ENCODE data around the gene KRABD2.

KRABD2 gene

DNA sequence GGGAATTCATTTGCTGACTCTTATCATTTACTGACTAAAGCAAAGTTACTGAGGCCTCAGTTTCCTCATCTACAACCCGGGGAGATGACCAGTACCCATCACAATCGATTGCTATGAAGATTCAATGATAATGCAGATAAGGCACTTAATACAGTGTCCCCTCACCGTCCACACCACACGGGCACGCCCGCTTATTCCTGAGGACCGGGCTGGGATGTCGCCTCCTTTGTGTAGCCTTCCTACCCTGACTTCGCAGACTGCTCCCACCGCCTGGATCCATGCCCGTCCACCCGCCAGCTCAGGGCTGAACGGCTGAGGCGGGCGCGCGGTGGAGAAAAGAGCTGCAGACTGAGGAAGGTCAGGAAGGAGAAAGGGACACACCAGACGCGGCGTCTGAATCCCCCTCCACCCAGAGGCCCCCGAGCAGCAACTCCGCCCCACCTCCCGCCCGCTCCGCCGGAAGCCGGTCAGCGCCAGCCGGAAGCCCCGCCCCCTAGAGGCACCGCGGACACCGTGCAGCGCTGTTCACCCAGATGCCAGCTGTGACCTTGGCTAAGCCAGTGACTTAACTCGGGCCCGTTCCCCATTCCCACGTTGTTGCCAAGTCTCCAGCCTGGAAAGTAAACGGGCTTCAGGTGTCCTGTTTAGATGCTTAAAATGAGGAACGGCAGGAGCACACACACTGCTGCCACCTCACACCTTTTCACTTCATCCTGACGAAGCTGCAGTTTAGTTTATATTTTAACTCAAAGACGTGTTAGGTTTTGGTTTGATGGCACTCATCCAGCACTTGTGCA, at the start of gene KRABD2:
KRABD2 (minus strand) TSS at position 434 of the 797 bp plus-strand sequence.
- Mint-ChIP-seq H3K27ac (peak within 1 kb of the TSS; percentile 97), H3K9me3 (no peaks in the 10 kb centered on the region), H3K4me3 (peak within 1 kb of the TSS; percentile 82), H3K4me1 (peaks cover 32% of the 10 kb centered on the region), H3K27me3 (ENCODE audit: low read depth) (no peaks in the 10 kb centered on the region), H3K36me3 (peaks cover 28% of the 10 kb centered on the region)
- DNase-seq (ENCODE audit: low spot score in 2 of 2, unreplicated experiment in 2 of 2), result peak; percentile 82 to 92
- TF ChIP-seq, protein P1, sequence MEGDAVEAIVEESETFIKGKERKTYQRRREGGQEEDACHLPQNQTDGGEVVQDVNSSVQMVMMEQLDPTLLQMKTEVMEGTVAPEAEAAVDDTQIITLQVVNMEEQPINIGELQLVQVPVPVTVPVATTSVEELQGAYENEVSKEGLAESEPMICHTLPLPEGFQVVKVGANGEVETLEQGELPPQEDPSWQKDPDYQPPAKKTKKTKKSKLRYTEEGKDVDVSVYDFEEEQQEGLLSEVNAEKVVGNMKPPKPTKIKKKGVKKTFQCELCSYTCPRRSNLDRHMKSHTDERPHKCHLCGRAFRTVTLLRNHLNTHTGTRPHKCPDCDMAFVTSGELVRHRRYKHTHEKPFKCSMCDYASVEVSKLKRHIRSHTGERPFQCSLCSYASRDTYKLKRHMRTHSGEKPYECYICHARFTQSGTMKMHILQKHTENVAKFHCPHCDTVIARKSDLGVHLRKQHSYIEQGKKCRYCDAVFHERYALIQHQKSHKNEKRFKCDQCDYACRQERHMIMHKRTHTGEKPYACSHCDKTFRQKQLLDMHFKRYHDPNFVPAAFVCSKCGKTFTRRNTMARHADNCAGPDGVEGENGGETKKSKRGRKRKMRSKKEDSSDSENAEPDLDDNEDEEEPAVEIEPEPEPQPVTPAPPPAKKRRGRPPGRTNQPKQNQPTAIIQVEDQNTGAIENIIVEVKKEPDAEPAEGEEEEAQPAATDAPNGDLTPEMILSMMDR (IDR thresholded peaks at IDR 0.05; ENCODE audit: unreplicated experiment), result peak; percentile 27

DNA sequence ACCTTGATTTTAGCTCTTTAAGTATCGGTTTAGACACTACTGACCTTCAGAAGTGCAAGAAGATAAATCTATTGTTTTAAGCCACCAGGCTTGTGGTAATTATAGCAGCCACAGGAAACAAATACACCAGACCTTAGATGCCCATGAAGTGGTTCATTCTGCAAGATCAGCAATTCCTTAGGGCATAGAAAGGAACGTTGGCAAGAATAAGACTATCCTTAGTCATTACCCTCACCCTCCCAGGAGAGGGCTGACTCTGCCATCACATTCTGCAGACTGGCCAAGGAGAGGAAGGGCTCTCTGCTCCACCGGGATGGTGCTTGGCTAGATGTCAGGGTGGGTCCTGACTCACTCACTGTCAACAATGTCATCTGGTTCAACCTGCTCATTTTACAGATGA, 45.1 kb upstream of the KRABD2 start:
- Mint-ChIP-seq H3K4me3 (no peak overlapping the region), H3K27me3 (ENCODE audit: low read depth) (peaks cover 28% of the 10 kb centered on the region), H3K9me3 (peaks cover 3% of the 10 kb centered on the region), H3K27ac (no peak overlapping the region), H3K4me1 (no peaks in the 10 kb centered on the region), H3K36me3 (no peaks in the 10 kb centered on the region)
- no peak for DNase-seq (ENCODE audit: low spot score in 2 of 2, unreplicated experiment in 2 of 2)
- TF ChIP-seq, protein P1 (IDR thresholded peaks at IDR 0.05; ENCODE audit: unreplicated experiment), result no peak

DNA sequence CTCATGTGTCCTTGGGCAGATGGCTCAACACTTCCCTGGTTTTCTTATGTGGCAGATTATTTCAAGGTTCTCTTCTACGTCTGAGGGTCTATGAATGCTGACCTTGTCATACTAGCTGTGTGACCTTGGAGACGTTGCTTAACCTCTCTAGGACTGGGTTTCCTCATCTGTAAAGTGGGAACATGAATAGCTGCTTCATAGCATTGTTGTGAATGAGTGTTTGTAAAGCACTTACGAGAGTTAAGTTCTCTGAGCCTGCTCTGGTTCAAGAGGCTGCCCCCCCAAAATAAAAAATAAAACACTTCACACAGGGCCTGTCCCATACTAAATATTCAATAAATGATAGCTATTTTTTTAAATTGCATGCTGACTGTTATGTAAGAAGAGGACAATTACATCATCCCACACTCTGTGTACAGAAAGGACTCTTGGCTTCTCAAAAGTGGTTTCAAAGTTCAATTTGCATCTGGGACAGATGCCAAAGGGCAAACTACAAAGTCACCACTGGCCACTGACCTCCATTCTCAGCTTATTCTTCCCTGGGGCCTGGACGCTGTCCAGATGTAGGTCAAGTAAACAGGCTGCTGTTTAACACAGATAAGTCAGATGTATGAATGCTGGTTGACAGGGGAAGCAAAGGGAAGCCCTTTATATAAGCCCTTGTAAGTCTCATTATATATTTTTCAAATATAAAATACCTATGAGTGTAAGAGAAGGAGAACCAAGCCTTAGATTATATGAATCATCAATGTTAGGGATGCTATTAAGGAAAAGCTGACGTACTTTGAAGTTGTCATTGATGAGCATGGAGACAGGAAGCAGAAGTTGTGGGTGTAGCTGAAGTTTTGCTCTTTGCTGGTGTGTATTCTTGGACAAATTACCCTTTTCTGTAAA, 43.8 kb upstream of the KRABD2 start:
- H3K27ac Mint-ChIP-seq, result no peak overlapping the region
- H3K27me3 Mint-ChIP-seq (ENCODE audit: low read depth), result peaks cover 35% of the 10 kb centered on the region
- no peaks in the 10 kb centered on the region for H3K4me1 Mint-ChIP-seq
- H3K36me3 Mint-ChIP-seq, result no peaks in the 10 kb centered on the region
- H3K4me3 Mint-ChIP-seq, result no peak overlapping the region
- peaks cover 3% of the 10 kb centered on the region for H3K9me3 Mint-ChIP-seq
- TF ChIP-seq, protein P1 (IDR thresholded peaks at IDR 0.05; ENCODE audit: unreplicated experiment), result no peak
- no peak for DNase-seq (ENCODE audit: low spot score in 2 of 2, unreplicated experiment in 2 of 2)

DNA sequence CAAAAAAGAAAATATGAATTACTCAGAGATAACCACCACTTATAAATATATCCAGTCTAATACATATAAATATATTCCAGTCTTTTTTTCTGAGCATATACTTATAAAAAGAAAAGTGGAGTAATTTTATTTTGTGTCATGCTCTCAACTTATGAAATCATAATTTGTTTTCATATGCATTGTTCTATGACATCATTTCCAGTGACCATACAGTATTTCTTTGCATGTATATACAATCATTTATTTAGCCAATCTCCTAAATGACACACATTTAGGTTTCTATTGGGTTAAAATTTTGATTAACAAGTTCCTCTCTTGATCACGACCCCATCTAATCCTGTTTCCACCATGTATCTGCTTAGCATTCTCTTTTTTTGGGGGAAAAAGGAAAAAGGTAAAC, 42.8 kb upstream of the KRABD2 start:
- peaks cover 3% of the 10 kb centered on the region for H3K9me3 Mint-ChIP-seq
- H3K36me3 Mint-ChIP-seq, result no peaks in the 10 kb centered on the region
- H3K27ac Mint-ChIP-seq, result no peak overlapping the region
- no peak for DNase-seq (ENCODE audit: low spot score in 2 of 2, unreplicated experiment in 2 of 2)
- peaks cover 38% of the 10 kb centered on the region for H3K27me3 Mint-ChIP-seq (ENCODE audit: low read depth)
- H3K4me1 Mint-ChIP-seq, result no peaks in the 10 kb centered on the region
- TF ChIP-seq, protein P1 (IDR thresholded peaks at IDR 0.05; ENCODE audit: unreplicated experiment), result no peak
- no peak overlapping the region for H3K4me3 Mint-ChIP-seq

- H3K9me3 Mint-ChIP-seq, result peaks cover 3% of the 10 kb centered on the region
- no peak overlapping the region for H3K4me3 Mint-ChIP-seq
- TF ChIP-seq, protein P1 (IDR thresholded peaks at IDR 0.05; ENCODE audit: unreplicated experiment), result no peak
- H3K4me1 Mint-ChIP-seq, result no peaks in the 10 kb centered on the region
- H3K27ac Mint-ChIP-seq, result no peak overlapping the region
- H3K36me3 Mint-ChIP-seq, result no peaks in the 10 kb centered on the region
- peaks cover 37% of the 10 kb centered on the region for H3K27me3 Mint-ChIP-seq (ENCODE audit: low read depth)
- no peak for DNase-seq (ENCODE audit: low spot score in 2 of 2, unreplicated experiment in 2 of 2)
Observed at GRCh38 chr17:8418471-8418870, 42.0 kb upstream of the KRABD2 start.
